Measurements from ENCODE around the gene PRAC1. TPM values are rescaled to one million over a fixed set of nuclear protein-coding genes. Genes with fewer than 3 reads are reported as not detected.

The PRAC1 gene
- total RNA-seq, 2 experiments from 2014 or later = not detected

DNA sequence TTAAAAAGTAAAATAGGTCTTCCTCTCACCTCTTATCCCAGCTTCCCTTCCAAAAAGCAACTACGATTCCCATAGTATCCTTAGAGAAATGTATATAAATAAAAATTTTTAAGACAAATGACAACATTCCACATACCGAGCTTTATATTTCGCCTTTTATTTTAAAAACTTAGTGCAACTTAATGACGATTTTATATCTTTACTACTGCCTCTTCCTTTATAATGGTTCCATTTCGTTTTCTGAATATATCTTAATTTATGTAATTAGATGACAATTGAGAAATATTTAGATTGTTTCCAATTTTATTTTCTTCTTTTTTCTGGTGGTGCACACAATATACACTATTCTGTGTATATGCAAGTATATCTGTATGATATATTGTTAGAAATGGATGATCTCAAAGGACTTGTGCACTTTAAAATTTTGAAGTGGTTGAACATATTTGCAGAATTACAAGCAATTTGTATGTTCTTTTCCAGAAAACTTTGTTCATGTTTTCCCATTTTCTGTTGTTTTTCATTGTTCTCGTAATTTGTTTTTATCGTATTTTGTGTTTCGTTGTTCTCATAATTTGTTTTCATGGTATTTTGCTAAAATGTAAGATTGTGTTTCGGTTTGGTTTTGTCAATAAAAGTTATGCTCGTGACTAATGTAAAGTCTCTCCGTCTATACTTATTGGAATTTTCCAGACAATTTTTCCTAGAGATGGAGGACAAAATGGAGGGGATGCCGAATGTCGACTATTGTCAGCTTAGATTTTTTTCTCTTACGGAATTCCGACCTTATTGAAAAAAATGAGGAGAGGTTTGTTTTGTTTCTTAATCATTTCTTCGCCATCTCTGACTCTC, 26.6 kb upstream of the PRAC1 start:
- ChIA-PET POLR2A (no interaction called here), CTCF (interaction anchor here (0.9 to 1.5 kb wide), 3 partner anchors 24 to 77 kb away, joined by 3 to 5 read pairs (median 4); no protein-coding TSS in a partner anchor)

DNA sequence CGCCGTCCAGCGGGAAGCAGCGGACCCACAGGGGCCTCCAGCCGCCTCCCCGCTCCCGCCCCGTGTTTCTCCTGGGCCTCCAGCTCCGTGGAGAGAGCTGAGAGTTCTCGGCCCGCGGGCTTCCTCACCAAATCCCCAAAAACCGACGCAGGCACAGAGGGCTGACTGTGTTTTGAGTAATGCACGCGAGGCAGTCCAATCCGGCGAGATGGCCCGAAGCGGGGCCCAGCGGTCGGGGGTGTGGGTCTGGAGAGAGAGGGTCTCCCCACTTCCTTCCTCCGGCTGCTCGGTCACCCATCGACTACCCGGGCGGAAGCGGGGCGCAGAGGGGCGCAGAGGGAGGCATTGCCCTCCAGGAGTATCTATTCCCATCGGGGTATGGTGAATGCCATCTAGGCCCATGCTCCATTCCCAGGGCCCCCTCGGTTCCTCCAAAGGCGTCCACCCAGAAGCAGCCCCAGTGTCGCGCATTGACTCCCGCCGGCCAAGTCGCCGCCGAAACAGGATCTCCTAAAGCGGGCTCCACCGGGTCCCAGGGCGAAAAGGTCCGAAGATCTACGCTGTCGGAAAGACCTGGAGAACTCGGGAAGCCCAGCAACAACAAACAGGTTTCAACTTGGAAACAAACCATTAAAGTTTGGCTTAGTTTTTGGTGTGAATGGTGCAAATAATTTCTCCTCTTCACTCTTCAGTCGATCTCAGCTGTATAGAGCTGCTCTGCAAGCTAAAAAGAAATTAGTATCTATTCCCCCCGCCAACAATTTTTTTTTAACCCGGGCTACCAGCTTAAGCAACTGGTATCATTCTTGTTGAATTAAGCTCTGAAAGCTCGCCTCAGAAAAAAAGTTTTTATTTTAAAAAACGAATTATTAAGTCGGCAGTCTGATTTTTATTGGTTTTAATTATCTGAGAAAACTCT, 25.4 kb upstream of the PRAC1 start:
- ChIA-PET POLR2A (no interaction called here), CTCF (interaction anchor here (0.9 to 2.3 kb wide), 3 partner anchors 23 to 76 kb away, joined by 3 to 16 read pairs (median 4); partner anchors contain the start of gene PRAC2)

DNA sequence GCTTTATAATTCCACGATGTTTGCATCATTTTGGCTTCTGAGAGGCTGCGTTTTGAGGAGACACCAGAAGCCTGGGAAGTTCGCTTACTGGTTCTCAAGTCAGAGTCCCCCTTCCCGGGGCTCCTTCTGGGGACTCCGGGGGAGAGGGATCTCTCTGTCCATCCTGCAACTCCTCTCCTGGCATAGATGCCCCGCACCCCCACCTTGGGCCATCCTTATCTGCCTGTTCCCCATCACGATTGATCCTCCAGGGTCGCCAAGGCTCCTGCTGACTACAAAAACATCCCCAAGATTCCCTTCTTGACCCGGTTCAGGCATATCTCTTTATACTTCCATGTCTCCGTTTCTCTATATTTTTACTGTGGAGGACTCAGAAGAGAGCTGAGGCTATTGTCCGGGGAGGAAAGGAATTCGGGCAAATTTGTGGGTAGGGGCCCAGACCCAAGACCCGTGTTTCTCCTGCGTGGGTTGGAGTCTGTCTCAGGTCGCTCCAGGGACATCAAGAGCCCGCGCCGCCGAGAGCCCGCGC, 24.7 kb upstream of the PRAC1 start:
- POLR2A ChIA-PET = no interaction called here
- CTCF ChIA-PET = interaction anchor here (2.3 kb wide), 1 partner anchor 23 kb away, joined by 16 read pairs; the partner anchor contains the start of gene PRAC2

DNA sequence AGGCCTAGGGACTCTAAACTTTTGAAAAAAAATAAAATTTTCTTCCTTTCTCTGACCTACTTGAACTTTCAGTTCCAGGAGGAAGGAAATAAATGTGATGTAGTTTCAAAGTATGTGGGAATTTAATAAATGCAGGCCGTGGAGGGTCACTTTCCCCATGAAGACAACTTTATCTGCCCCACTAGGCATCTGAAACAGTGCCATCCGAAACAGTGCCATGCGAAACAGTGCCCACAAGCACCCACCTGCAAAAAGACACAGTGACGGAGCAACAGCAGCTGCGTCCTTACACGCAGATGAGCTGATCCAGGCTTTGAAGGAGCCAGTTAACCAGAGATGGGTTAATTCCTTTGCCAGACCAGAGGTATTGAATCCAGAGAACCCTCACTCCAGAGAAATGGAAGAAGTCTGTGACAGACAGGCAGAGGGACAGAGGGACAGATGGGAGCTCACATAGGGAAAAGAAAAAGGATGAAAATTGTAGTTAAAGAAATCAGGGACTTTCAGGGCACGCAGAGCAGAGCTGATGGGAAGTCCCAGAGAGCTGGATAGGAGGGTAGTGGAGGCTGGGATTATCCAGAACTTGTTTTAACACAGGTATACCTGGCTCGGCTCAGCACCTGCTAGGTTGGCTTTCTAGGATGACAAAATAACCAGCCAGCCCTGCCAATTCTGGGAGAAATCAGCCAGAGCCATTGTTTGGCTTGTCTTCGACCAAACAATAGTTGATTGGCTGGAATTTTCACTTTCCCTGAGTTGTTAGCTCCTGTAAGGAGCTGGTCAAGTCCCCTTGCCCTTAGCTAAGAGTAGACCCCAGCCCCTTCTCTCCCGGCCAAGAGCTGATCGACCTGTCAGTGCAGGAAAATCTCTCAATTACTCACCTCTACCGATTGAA, 23.3 kb upstream of the PRAC1 start:
- CTCF ChIA-PET = interaction anchor here (2.3 kb wide), 1 partner anchor 21 kb away, joined by 16 read pairs; the partner anchor contains the start of gene PRAC2
- POLR2A ChIA-PET = no interaction called here

DNA sequence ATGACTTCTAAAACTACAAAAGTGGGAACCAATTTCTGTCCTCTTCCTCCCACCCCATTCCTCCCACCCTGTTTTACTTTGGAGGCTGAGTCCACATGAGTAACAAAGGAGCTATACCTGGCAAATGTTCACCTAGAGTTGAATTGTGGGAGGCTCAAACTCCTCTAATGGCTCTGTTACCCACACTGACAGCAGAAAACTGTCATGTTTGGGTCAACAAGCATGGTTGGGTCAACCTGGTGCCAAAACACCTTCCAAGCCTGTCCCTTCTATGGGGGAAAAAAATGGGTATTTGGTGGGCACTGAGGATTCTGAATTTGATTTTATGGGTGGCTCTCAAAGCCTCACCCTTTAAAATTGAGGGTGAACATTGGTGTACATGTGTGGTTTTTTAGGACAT, 18.2 kb upstream of the PRAC1 start:
- POLR2A ChIA-PET = interaction anchor here (0.6 kb wide), 1 partner anchor 123 kb away, joined by 4 read pairs; no protein-coding TSS in a partner anchor
- CTCF ChIA-PET = no interaction called here

DNA sequence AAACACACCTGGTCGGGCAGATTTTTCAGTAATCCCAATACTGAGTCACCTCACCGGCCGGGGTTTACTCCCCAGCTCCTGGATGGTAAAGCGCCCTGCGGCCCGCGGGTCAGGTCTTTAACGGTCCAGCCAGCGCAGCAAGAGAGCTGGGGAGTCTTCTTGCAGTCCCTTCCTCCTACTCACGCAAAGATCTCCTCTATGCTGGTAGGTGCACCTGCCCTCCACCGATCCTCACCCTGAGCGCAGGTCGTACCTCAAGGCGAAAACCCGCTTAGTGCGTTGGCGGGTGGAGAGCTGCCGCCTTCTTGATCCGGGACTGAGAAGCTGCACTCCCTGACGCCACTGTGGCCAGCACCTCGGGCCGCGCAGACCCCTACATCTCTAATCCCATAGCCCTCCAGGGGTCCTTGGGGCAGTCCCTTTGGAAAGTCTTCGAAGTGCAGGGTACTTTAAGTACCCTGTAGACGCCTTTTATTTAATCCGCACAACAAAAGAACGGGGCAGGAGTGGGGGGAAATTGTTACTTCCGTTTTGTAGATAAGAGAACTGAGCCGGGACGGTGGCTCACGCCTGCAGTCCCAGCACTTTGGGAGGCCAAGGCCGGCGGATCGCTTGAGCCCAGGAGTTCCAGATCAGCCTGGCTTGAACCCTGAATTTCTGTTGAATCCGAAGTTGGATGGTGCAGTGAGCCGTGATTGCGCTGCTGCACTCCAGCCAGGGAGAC, 16.6 kb upstream of the PRAC1 start:
- ChIA-PET POLR2A (no interaction called here), CTCF (interaction anchor here (0.8 to 2.0 kb wide), 4 partner anchors 12 to 140 kb away, joined by 3 to 6 read pairs (median 4); no protein-coding TSS in a partner anchor)

DNA sequence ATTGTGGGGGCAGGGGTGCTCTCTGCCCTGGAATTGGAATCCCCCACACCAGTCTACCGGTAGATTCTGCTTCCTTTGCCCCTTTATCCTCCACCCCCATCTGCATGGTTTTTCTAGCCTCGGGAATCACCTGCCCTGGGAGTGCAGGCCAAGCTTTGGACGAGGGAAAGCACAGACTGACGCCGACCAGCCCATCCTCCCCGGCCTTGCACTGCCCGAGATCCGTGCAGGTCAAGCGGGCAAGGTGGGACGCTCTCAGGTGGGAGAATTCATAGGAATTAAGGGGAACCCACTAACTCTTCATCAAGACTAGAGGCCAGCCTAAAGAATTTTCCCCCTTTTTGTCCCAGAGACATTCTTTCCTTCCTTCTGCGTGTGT, 16.1 kb upstream of the PRAC1 start:
- CTCF ChIA-PET = interaction anchor here (0.8 to 2.0 kb wide), 4 partner anchors 13 to 140 kb away, joined by 3 to 6 read pairs (median 4); no protein-coding TSS in a partner anchor
- POLR2A ChIA-PET = no interaction called here

DNA sequence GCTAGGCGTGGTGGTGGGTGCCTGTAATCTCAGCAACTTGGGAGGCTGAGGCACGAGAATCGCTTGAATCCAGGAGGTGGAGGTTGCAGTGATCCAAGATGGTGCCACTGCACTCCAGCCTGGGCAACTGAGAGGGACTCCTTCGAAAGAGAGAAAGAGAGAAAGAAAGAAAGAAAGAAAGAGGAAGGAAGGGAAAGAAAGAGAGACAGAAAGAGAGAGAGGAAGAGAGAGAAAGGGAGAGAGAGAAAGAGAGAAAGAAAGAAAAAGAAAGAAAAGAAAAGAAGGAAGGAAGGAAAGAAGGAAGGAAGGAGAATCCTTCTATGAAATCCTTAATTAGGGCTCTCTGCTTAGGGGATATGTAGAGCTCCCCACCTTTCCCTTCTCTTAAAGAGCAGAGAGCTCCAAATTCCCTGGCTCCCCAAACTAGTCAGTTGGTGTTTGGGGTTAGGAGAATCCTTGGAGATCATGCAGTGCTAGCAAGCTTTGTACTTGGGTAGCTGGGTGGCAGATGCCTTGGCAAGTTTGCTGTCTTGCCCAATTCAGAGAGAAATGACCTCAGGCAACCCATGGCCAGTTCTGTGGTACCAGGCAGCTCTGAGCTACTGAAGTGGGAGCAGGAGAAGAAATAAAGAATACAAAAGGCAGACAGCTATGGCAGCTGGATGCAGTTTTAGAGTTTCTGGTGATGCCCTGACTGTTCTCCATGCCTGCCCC, 15.2 kb upstream of the PRAC1 start:
- ChIA-PET POLR2A (interaction anchor here (0.6 kb wide), 1 partner anchor 41 kb away, joined by 3 read pairs; no protein-coding TSS in a partner anchor), CTCF (interaction anchor here (2.0 kb wide), 1 partner anchor 141 kb away, joined by 6 read pairs; no protein-coding TSS in a partner anchor)

DNA sequence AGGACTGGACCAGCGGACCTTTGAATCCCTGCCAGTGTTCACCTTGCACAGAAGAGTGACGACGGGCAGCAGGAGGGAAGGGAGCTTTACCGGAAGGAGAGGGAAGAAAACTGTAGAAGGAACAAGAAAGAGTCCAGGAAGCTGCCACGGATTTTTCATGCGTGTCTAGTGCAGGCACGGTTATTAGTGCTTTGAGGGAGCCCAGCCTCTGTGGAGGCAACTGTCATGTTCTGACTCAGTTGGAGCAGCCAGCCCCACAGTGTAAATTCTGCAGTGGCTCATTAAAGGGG, 12.7 kb upstream of the PRAC1 start:
- ChIA-PET CTCF (interaction anchor here (1.0 kb wide), 1 partner anchor 120 kb away, joined by 5 read pairs; the partner anchor contains the start of gene HOXB8), POLR2A (no interaction called here)

DNA sequence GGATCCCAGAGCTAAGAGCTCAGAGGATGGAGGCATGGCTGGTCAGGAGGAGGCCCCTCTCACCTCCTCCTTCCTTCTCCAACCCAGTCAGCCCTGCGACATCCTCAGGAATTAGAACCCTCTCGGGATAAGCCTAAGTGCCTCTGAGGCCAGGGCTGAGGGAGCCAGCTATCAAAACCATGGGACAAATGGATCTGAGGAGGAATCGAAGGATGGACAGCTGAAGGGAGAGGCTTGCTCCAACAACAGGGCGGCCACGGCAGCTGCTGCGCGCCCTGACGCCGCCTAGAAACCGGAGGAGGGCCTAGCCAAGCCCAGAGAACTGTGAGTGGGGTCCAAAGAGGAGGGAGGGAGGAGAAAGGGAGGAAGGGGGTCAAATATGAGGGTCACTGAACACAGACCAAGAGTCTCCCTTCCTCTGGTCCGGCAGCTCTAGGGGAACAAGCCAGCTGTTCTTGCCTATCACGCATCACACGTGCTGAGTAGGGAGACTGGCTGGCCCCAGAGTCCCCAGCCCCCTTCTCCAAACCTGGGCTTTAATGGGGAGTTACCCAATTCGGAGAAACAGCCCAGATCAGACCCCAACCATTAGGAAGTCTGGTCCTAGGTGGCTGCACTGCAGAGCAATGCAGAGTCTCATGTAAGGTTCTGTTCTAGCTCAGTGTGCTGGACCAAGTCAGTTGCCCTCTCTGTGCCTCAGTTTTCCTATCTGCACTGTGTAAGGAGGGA, 12.2 kb upstream of the PRAC1 start:
- ChIA-PET POLR2A (no interaction called here), CTCF (interaction anchor here (1.0 kb wide), 1 partner anchor 120 kb away, joined by 5 read pairs; the partner anchor contains the start of gene HOXB8)

DNA sequence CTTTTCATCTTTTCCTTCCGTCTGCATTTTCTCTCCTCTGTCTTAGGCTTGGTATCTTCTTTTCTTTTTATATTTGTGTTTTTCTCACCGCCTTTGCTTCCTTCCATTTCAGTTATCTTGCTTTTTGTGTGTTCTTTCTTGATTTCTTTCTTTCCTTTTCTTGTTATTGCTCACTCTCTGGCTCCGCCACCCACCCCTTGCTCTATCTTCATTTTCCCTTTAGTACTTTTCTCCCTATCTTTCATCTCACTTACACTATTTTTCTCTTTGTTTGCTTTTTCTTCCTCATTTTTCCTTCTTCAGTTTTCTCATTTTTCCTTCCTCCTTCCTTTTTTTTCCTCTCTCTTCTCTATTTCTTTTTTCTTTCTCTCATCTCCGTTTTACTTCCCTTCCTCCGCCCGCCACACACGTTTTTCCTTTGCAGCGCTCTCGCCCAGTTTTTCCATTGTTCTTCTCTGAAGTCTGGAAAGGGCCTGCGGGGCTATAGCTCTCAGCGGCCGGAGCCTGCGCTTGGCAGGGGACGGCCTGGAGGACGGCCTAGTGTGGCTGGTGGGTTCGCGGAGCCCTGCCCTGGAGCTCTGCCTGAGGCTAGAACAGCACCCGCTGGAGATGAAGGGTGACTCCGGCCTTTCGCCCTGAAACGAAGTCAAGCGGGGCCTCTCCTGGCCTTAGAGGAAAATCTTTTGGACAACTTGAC, 11.5 kb upstream of the PRAC1 start:
- ChIA-PET POLR2A (no interaction called here), CTCF (interaction anchor here (1.0 kb wide), 1 partner anchor 119 kb away, joined by 5 read pairs; the partner anchor contains the start of gene HOXB8)

DNA sequence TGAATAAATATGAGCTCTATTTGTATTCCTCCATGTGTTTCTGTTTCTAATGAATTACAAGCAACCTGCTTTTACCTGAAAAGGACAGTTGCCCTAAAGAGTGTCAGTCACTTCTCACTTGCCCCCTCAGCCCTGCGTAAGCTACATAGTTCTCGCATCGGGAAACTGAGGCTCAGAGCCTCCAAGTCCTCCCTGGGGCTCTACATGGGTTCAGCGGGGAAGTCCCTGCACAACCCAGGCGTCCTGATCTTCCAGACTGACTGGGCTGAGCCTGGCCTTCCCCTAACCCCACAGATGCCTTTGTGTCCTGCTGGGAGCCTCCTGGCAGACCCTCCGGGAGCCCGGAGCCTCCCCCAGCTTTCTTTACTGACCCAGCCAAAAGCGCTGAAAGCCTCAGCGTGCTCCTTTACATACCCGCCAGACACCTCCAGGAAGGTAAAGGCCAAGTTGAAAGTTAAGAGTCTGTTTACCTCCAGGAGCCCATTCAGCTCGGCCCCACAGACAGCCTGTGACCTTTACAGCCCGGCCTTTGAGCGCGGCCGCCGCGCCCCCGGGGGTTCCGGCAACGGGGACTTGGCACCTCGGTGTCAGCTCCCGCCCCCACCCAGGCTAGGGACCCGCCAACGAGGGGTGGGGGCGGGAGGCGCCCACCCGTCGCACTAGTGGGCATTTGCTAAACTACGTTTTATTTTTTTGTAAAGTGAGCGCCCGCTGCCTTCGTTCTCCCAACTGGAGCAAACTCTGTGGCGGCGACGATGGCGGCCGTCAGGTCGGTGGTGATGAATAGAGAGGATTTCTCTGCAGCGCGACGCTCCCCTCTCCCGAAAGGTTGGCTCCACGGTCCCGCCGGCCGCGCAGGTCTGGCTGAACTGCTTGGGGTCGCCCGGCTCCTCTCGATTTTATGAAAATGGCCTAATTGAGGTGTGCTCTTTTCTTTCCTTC, 10.6 kb upstream of the PRAC1 start:
- ChIA-PET POLR2A (no interaction called here), CTCF (interaction anchor here (1.4 kb wide), 1 partner anchor 97 kb away, joined by 4 read pairs; no protein-coding TSS in a partner anchor)

DNA sequence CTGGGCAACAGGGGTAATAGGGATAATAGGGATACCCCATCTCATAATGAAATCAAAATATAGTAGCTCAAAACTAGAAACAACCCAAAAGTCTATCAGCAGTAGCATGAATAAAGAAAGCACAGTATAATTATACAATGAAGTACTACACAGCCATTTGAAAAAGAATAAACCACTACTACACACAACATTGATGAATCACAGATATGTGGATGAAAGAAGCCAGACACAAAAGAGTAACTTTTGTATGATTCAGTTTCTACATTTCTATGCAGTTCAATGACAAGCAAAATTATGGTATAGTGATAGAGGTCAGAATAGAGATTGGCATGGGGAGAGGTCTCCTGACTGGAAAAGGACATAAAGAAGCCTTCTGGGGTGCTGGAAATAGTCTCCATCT, 9.0 kb upstream of the PRAC1 start:
- ChIA-PET CTCF (interaction anchor here (0.7 kb wide), 1 partner anchor 33 kb away, joined by 5 read pairs; no protein-coding TSS in a partner anchor), POLR2A (no interaction called here)

DNA sequence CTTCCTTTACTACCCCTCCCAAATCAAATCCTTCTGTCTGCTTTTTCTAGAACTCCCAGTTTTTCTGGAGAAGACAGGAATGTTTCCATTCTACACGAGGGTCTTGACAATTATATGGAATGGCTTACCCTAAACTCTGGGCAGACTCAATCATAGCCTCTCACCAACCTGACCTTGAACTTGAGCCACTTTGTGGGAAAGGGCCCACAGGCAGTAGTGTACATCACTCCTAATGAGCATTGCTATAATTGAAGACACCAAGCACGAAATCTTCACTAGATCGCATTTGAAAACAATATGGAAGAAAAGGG, 7.9 kb upstream of the PRAC1 start:
- CTCF ChIA-PET = interaction anchor here (1.3 kb wide), 1 partner anchor 51 kb away, joined by 3 read pairs; no protein-coding TSS in a partner anchor

More for the DNA sequence above, 7.9 kb upstream of the PRAC1 start:
- POLR2A ChIA-PET = no interaction called here

Measured in activated CD8-positive, alpha-beta memory T cell treated with anti-CD3 and anti-CD28 coated beads for 36 hours (primary cell).